SH-SY5Y (cell line): ENCODE measurements around the gene EXD3.

ENCODE experiments used
- GATA2 ChIP-seq: IDR thresholded peaks from 2 replicates; pipeline ENCODE4 v1.6.1; 2011; ENCODE audit warnings: mild to moderate bottlenecking, low read depth, low read length
- GATA3 ChIP-seq: IDR thresholded peaks from 2 replicates; pipeline ENCODE4 v1.6.1; 2011; ENCODE audit warnings: low read depth, mild to moderate bottlenecking, low read length, moderate library complexity

Gene EXD3

GRCh38 chr9:137461316-137461662 lies 38.3 kb upstream of the EXD3 start:
- TF ChIP-seq GATA2 (no peak), GATA3 (no peak)

GRCh38 chr9:137460363-137461315 lies 37.7 kb upstream of the EXD3 start:
- TF ChIP-seq GATA3: no peak
- TF ChIP-seq GATA2: no peak

- TF ChIP-seq GATA2 (no peak), GATA3 (no peak)
Measured at GRCh38 chr9:137459601-137460362, 36.8 kb upstream of the EXD3 start.

- TF ChIP-seq GATA2 (no peak), GATA3 (no peak)
Measured at GRCh38 chr9:137459152-137459600, 36.2 kb upstream of the EXD3 start, which contains the start of gene NSMF. Gene NSMF (minus strand): TSS chr9:137459334. CDS start chr9:137459102, 232 bp downstream.

- no peak for TF ChIP-seq GATA3
- no peak for TF ChIP-seq GATA2
Measured at GRCh38 chr9:137458194-137459151, 35.5 kb upstream of the EXD3 start.

GRCh38 chr9:137457406-137458193 lies 34.6 kb upstream of the EXD3 start:
- TF ChIP-seq GATA2 (no peak), GATA3 (no peak)

- TF ChIP-seq GATA3 (no peak), GATA2 (no peak)
Measured at GRCh38 chr9:137456864-137457405, 34.0 kb upstream of the EXD3 start.

GRCh38 chr9:137456061-137456863 lies 33.3 kb upstream of the EXD3 start:
- TF ChIP-seq GATA2 (no peak), GATA3 (no peak)

- TF ChIP-seq GATA3 (no peak), GATA2 (no peak)
Measured at GRCh38 chr9:137455359-137455991, 32.5 kb upstream of the EXD3 start.

GRCh38 chr9:137454597-137455358 lies 31.8 kb upstream of the EXD3 start:
- TF ChIP-seq GATA2 (no peak), GATA3 (no peak)

- TF ChIP-seq GATA3: no peak
- no peak for TF ChIP-seq GATA2
Measured at GRCh38 chr9:137454145-137454596, 31.2 kb upstream of the EXD3 start.
